C4-2B (cell line): ENCODE data around the gene PMPCA.

Experiments
- ZFX ChIP-seq: fragments of 450-650 bp; IDR thresholded peaks from 2 replicates; pipeline ENCODE4 v1.6.1; 2017
- TF ChIP-seq, protein P1 (sequence below): fragments of 450-650 bp; conservative IDR thresholded peaks from 2 replicates; pipeline ENCODE4 v1.5.1; 2017; ENCODE audit warnings: mild to moderate bottlenecking

DNA sequence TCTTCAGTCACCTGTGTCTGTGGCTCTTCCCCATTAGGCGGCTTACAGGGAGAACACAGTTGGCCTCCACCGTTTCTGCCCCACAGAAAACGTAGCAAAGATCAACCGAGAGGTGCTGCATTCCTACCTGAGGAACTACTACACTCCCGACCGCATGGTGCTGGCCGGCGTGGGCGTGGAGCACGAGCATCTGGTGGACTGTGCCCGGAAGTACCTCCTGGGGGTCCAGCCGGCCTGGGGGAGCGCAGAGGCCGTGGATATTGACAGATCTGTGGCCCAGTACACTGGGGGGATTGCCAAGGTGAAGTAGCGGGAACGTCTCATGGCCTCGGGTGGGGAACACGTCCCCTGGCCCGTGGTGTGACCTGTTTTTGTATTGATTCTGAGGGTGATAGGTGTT is 6.5 kb downstream of the PMPCA start:
- TF ChIP-seq, protein P1, sequence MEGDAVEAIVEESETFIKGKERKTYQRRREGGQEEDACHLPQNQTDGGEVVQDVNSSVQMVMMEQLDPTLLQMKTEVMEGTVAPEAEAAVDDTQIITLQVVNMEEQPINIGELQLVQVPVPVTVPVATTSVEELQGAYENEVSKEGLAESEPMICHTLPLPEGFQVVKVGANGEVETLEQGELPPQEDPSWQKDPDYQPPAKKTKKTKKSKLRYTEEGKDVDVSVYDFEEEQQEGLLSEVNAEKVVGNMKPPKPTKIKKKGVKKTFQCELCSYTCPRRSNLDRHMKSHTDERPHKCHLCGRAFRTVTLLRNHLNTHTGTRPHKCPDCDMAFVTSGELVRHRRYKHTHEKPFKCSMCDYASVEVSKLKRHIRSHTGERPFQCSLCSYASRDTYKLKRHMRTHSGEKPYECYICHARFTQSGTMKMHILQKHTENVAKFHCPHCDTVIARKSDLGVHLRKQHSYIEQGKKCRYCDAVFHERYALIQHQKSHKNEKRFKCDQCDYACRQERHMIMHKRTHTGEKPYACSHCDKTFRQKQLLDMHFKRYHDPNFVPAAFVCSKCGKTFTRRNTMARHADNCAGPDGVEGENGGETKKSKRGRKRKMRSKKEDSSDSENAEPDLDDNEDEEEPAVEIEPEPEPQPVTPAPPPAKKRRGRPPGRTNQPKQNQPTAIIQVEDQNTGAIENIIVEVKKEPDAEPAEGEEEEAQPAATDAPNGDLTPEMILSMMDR, result no peak
- no peak for TF ChIP-seq ZFX
